OCI-LY3 (cell line): ENCODE measurements around the gene EHD3.
"Not testable (repeated sequence)": the region's sequence is repeated elsewhere in the genome, so short reads cannot be mapped to it uniquely, and the experiment has no call there.

Source experiments
- H2AFZ ChIP-seq: fragments of 200-600, 300-600 bp; shearing (Covaris generic); 2 replicates; pipeline ENCODE4 v1.6.0; 2014; ENCODE audit warnings: antibody characterized with exemption, low read depth, low read length
- H3K27ac ChIP-seq: fragments of 200-600, 300-600 bp; sonication (generic); 2 replicates; pipeline ENCODE4 v1.5.1; 2014; ENCODE audit warnings: mild to moderate bottlenecking, low read length, moderate library complexity, mixed read lengths
- H3K27me3 ChIP-seq: fragments of 200-600, 300-600 bp; sonication (generic); 2 replicates; pipeline ENCODE4 v1.6.1; 2014; ENCODE audit warnings: low read depth, low read length, mixed read lengths
- H3K36me3 ChIP-seq: fragments of 200-600, 300-600 bp; sonication (generic); replicated peaks from 2 replicates; pipeline ENCODE3; 2014; ENCODE audit warnings: low read depth, low read length, mixed read lengths
- H3K4me1 ChIP-seq: fragments of 300-600, 200-600 bp; sonication (generic); 2 replicates; pipeline ENCODE4 v1.6.1; 2014; ENCODE audit warnings: low read length, mixed read lengths
- H3K4me2 ChIP-seq: fragments of 200-600, 300-600 bp; sonication (generic); 2 replicates; pipeline ENCODE4 v1.6.1; 2014; ENCODE audit warnings: low read length, mixed read lengths
- H3K4me3 ChIP-seq: fragments of 300-600, 200-600 bp; sonication (generic); 2 replicates; pipeline ENCODE4 v1.5.1; 2014; ENCODE audit warnings: antibody characterized with exemption, mild to moderate bottlenecking, low read length, moderate library complexity
- H3K79me2 ChIP-seq: fragments of 300-600, 200-600 bp; shearing (Covaris generic); 2 replicates; pipeline ENCODE4 v1.6.1; 2014; ENCODE audit warnings: mild to moderate bottlenecking, low read length, mixed read lengths
- H3K9ac ChIP-seq: fragments of 300-600, 200-600 bp; shearing (Covaris generic); 2 replicates; pipeline ENCODE4 v1.6.0; 2014; ENCODE audit warnings: mild to moderate bottlenecking, low read length, moderate library complexity
- H3K9me3 ChIP-seq: fragments of 200-600, 300-600 bp; shearing (Covaris generic); 2 replicates; pipeline ENCODE4 v1.6.1; 2014; ENCODE audit warnings: low read length, mixed read lengths; ENCODE audit not compliant: insufficient read depth
- H4K20me1 ChIP-seq: fragments of 200-600, 300-600 bp; sonication (generic); 2 replicates; pipeline ENCODE4 v1.6.1; 2016; ENCODE audit warnings: low read length, mixed read lengths; ENCODE audit not compliant: insufficient read depth
- CTCF ChIP-seq: fragments of 200-600, 300-600 bp; sonication (generic); IDR thresholded peaks from 2 replicates; pipeline ENCODE4 v1.5.1; 2014; ENCODE audit warnings: antibody characterized with exemption, low read length, low read depth
- EZH2phosphoT487 ChIP-seq: fragments of 200-600 bp; shearing (Covaris generic); IDR thresholded peaks from 2 replicates; pipeline ENCODE4 v1.6.1; 2018; ENCODE audit warnings: antibody characterized with exemption, mixed run types, low read depth

Gene EHD3

GRCh38 chr2:31283193-31283919, 49.4 kb downstream of the EHD3 start:
- H3K9ac ChIP-seq, H3K4me1 ChIP-seq, H3K27me3 ChIP-seq, H4K20me1 ChIP-seq, H3K4me2 ChIP-seq, H3K27ac ChIP-seq, H3K36me3 ChIP-seq, H2AFZ ChIP-seq, H3K79me2 ChIP-seq, H3K9me3 ChIP-seq, H3K4me3 ChIP-seq: not testable (repeated sequence)
- TF ChIP-seq CTCF, result peak; percentile 28

- TF ChIP-seq EZH2phosphoT487 (no peak), CTCF (no peak)
- no peak overlapping the region for H3K4me3 ChIP-seq
- H3K9me3 ChIP-seq, result no peaks in the 10 kb centered on the region
- no peaks in the 10 kb centered on the region for H3K36me3 ChIP-seq
- no peak overlapping the region for H3K4me2 ChIP-seq
- H3K79me2 ChIP-seq, result no peaks in the 10 kb centered on the region
- no peak overlapping the region for H3K27ac ChIP-seq
- no peaks in the 10 kb centered on the region for H3K27me3 ChIP-seq
- no peak overlapping the region for H2AFZ ChIP-seq
- H3K4me1 ChIP-seq, result peaks cover 3% of the 10 kb centered on the region; the same call in 1 of the 2 replicates
- no peaks in the 10 kb centered on the region for H4K20me1 ChIP-seq
- H3K9ac ChIP-seq, result no peak overlapping the region
These were observed 50.2 kb downstream of the EHD3 start for GRCh38 chr2:31284107-31284506.

- peaks cover 3% of the 10 kb centered on the region; the same call in 1 of the 2 replicates for H3K4me1 ChIP-seq
- no peak overlapping the region for H3K9ac ChIP-seq
- H3K36me3 ChIP-seq, result no peaks in the 10 kb centered on the region
- no peaks in the 10 kb centered on the region for H3K79me2 ChIP-seq
- TF ChIP-seq CTCF (no peak), EZH2phosphoT487 (no peak)
- H3K4me2 ChIP-seq, result no peak overlapping the region
- no peaks in the 10 kb centered on the region for H4K20me1 ChIP-seq
- H3K27me3 ChIP-seq, result no peaks in the 10 kb centered on the region
- H3K9me3 ChIP-seq, result no peaks in the 10 kb centered on the region
- H3K27ac ChIP-seq, result no peak overlapping the region
- no peak overlapping the region for H3K4me3 ChIP-seq
- no peak overlapping the region for H2AFZ ChIP-seq
These were observed 52.3 kb downstream of the EHD3 start for GRCh38 chr2:31286230-31286629.

- Histone ChIP-seq H3K4me3 (no peak overlapping the region), H3K27ac (no peak overlapping the region), H3K9ac (no peak overlapping the region), H2AFZ (no peak overlapping the region), H3K4me1 (peaks cover 3% of the 10 kb centered on the region; the same call in 1 of the 2 replicates), H3K36me3 (no peaks in the 10 kb centered on the region), H3K27me3 (no peaks in the 10 kb centered on the region), H3K9me3 (no peaks in the 10 kb centered on the region), H3K79me2 (no peaks in the 10 kb centered on the region), H3K4me2 (no peak overlapping the region), H4K20me1 (no peaks in the 10 kb centered on the region)
- no peak for TF ChIP-seq CTCF
- no peak for TF ChIP-seq EZH2phosphoT487
These were observed 53.1 kb downstream of the EHD3 start for GRCh38 chr2:31286961-31287550.
